Activated T-cell treated with anti-CD3 and anti-CD28 coated beads for 48 hours (primary cell): ENCODE data around the gene ARL2.
"Not testable (repeated sequence)": the region's sequence is repeated elsewhere in the genome, so short reads cannot be mapped to it uniquely, and the experiment has no call there.

ENCODE experiments used
- DNase-seq: peaks from one replicate; pipeline ENCODE4 v3.0.0-alpha.2; 2020; ENCODE audit warnings: low read depth

The ARL2 gene

GRCh38 chr11:65013888-65014725, at the start of gene ARL2:
Gene ARL2, plus strand, starts transcription at chr11:65014160. Its CDS starts 48 bp downstream, at chr11:65014208.
- peak; percentile 84 for DNase-seq

- DNase-seq: no peak
These were observed 46.6 kb upstream of the ARL2 start for GRCh38 chr11:64967375-64967774.

- DNase-seq: no peak
These were observed 44.8 kb upstream of the ARL2 start for GRCh38 chr11:64969209-64969608.

GRCh38 chr11:64970731-64971151, 43.2 kb upstream of the ARL2 start:
- peak; percentile 26 for DNase-seq

GRCh38 chr11:64971421-64972233, 42.3 kb upstream of the ARL2 start, which contains the start of gene MAJIN:
Gene MAJIN, minus strand, starts transcription at chr11:64972108. Its CDS starts 12,703 bp downstream, at chr11:64959405.
- DNase-seq: peak; percentile 89

GRCh38 chr11:64974124-64974523, 39.8 kb upstream of the ARL2 start:
- no peak for DNase-seq

GRCh38 chr11:64976651-64977050, 37.3 kb upstream of the ARL2 start:
- no peak for DNase-seq

GRCh38 chr11:64983339-64983738, 30.6 kb upstream of the ARL2 start:
- DNase-seq: not testable (repeated sequence)

GRCh38 chr11:64987998-64988854, 25.7 kb upstream of the ARL2 start:
- DNase-seq: no peak

GRCh38 chr11:64989416-64989815, 24.5 kb upstream of the ARL2 start:
- no peak for DNase-seq

GRCh38 chr11:64990222-64990923, 23.6 kb upstream of the ARL2 start:
- no peak for DNase-seq

GRCh38 chr11:64994318-64994717, 19.6 kb upstream of the ARL2 start:
- no peak for DNase-seq

- no peak for DNase-seq
These were observed 17.6 kb upstream of the ARL2 start for GRCh38 chr11:64996327-64996709.

GRCh38 chr11:64996710-64997380, 17.1 kb upstream of the ARL2 start, which contains the start of gene BATF2:
Gene BATF2, minus strand, starts transcription at chr11:64996971. Its CDS starts 57 bp downstream, at chr11:64996914.
- no peak for DNase-seq

GRCh38 chr11:64998141-64998540, 15.8 kb upstream of the ARL2 start:
- no peak for DNase-seq

GRCh38 chr11:64998690-64999431, 15.1 kb upstream of the ARL2 start:
- DNase-seq: no peak

- DNase-seq: no peak
These were observed 14.5 kb upstream of the ARL2 start for GRCh38 chr11:64999478-64999877.

- no peak for DNase-seq
These were observed 11.3 kb upstream of the ARL2 start for GRCh38 chr11:65002706-65003105.

- DNase-seq: no peak
These were observed 10.7 kb upstream of the ARL2 start for GRCh38 chr11:65003282-65003681.

GRCh38 chr11:65003968-65004367, 10.0 kb upstream of the ARL2 start:
- DNase-seq: not testable (repeated sequence)
